ENCODE results near the gene PRR36.
"Not testable (repeated sequence)": the region's sequence is repeated elsewhere in the genome, so short reads cannot be mapped to it uniquely, and the experiment has no call there.

The PRR36 gene

GRCh38 chr19:7900401-7900870, 26.2 kb upstream of the PRR36 start:
- DNase-seq (ENCODE audit: low read depth in 2 of 3, low spot score in 1 of 3), result no peak

DNA sequence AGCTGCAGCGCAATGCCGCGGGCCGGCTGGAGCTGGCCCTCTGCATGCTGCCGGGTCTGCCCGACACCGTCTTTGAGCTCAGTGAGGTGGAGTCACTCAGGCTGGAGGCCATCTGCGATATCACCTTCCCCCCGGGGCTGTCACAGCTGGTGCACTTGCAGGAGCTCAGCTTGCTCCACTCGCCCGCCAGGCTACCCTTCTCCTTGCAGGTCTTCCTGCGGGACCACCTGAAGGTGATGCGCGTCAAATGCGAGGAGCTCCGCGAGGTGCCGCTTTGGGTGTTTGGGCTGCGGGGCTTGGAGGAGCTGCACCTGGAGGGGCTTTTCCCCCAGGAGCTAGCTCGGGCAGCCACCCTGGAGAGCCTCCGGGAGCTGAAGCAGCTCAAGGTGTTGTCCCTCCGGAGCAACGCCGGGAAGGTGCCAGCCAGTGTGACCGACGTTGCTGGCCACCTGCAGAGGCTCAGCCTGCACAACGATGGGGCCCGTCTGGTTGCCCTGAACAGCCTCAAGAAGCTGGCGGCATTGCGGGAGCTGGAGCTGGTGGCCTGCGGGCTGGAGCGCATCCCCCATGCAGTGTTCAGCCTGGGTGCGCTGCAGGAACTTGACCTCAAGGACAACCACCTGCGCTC, 25.7 kb upstream of the PRR36 start:
- no peak for DNase-seq (ENCODE audit: low read depth in 2 of 3, low spot score in 1 of 3)

GRCh38 chr19:7898967-7899366, 24.8 kb upstream of the PRR36 start:
- no peak for DNase-seq (ENCODE audit: low read depth in 2 of 3, low spot score in 1 of 3)

DNA sequence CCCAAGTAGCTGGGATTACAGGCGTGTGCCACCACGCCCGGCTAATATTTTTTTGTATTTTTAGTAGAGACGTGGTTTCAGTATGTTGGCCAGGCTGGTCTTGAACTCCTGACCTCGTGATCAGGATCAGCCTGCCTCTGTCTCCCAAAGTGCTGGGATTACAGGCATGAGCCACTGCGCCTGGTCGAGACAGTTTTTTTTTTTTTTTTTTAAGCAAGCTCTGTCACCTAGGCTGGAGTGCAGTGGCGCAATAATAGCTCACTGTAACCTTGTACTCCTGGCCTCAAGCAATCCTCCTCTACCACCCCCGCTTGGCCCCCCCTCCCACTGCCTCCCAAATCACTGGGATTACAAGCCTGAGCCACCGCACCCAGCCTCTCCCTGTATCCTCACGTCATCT, 23.1 kb upstream of the PRR36 start:
- no peak for DNase-seq (ENCODE audit: low read depth in 2 of 3, low spot score in 1 of 3)

DNA sequence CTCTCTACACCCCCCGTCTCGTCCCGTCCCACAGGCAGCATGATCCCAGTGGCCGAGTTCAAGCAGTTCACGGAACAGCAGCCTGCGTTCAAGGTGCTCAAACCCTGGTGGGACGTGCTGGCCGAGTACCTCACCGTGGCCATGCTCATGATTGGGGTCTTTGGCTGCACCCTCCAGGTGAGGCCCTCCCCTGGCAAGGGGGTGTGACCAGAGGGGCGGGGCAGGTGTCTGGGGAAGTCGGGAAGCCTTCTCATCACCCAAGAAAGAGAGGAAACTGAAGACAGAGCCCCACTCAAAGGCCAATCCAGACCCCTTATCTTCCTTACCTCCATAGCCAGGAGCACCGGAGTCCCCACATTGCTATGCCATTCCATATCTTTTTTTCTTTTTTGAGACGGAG, 21.4 kb upstream of the PRR36 start:
- no peak for DNase-seq (ENCODE audit: low read depth in 2 of 3, low spot score in 1 of 3)

- DNase-seq (ENCODE audit: low read depth in 2 of 3, low spot score in 1 of 3), result no peak
Observed at GRCh38 chr19:7894612-7895309, 20.6 kb upstream of the PRR36 start.

DNA sequence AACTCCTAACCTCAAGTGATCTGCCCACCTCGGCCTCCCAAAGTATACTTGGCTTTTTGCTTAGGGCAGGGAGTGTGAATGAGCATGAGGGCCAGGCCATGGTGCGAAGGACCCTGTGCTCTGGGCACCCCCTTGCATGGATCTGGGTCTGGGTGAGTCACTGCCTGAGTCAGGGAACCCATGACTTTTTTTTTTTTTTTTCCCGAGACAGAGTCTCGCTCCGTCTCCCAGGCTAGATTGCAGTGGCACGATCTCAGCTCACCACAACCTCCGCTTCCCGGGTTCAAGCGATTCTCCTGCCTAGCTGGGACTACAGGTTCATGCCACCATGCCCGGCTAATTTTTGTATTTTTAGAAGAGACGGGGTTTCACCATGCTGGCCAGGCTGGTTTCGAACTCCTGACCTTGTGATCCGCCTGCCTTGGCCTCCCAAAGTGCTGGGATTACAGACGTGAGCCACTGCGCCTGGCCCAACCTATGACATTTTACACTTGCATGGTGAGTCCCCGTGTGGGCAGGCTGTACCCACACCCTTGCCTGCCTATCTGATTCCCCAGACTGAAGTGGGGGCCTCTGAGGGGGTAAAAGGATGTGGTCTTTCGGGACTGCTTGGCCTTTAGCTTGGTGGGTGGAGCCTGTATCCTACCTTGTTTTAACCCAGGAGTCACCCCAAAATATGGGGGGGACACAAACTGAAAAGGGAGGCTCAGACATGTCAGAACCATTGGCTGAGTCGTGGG, 19.3 kb upstream of the PRR36 start:
- not testable (repeated sequence) for DNase-seq (ENCODE audit: low read depth in 2 of 3, low spot score in 1 of 3)

GRCh38 chr19:7888826-7889217, 14.6 kb upstream of the PRR36 start:
- DNase-seq (ENCODE audit: low read depth in 2 of 3, low spot score in 1 of 3), result no peak

DNA sequence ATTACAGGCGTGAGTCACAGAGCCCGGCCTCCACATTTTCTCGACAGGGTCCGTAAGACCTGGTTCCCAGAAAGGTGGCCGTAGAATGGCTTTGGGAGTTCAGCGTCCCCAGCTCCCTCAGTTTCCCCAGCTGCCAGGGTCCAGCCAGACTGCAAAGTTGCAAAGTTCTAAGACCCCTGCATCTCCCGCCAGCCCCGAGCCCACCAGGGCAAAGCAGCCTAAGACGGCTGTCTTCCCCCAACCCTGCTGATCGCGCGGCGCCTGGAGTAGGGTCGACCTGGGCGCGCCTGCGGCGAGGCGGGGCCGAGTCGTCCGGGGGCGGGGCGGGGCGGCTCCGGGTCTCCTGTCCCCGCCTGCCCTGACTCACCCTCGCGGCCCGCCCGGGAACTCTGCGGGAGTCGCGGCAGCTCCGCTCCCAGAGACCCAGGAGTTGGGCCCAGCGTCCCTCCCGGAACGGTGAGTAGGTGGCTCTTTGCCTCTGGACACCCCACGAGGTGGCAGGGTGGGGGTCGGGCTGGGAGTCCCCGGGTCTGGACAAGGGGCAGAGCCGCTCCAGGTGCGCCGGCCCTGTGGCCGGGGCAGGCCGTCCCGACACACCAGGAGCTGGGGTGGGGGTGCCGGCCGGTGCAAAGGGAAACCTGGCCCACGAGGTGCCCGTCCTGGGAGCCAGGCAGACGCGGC, 14.1 kb upstream of the PRR36 start, which contains the start of gene LRRC8E:
Gene LRRC8E, plus strand, starts transcription at position 366 of the 681 bp plus-strand sequence. CDS start 7,094 bp downstream, outside the sequence.
- peak in 1 of 3 donors; percentile 44 for DNase-seq (ENCODE audit: low read depth in 2 of 3, low spot score in 1 of 3)

GRCh38 chr19:7887408-7888144, 13.4 kb upstream of the PRR36 start:
- DNase-seq (ENCODE audit: low read depth in 2 of 3, low spot score in 1 of 3), result no peak

- no peak for DNase-seq (ENCODE audit: low read depth in 2 of 3, low spot score in 1 of 3)
Observed at GRCh38 chr19:7885818-7886217, 11.6 kb upstream of the PRR36 start.

GRCh38 chr19:7883796-7884570, 9.8 kb upstream of the PRR36 start:
- DNase-seq (ENCODE audit: low read depth in 2 of 3, low spot score in 1 of 3), result no peak

- DNase-seq (ENCODE audit: low read depth in 2 of 3, low spot score in 1 of 3), result no peak
Observed at GRCh38 chr19:7883105-7883504, 8.9 kb upstream of the PRR36 start.

DNA sequence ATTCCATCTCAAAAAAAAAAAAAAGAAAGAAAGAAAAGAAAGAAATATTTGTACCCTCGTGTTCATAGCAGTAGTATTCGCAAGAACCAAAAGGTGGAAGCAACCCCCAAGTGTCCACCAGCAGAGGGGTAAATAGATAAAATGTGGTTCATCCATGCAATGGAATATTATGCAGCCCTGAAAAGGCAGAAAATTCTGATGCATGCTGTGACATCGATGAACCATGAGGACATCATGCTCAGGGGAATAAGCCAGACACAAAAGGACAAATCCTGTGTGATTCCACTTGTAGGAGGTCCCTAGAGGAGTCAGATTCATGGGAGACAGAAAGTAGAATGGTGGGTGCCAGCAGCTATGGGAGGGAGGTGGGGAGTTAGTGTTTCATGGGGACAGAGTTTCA, 7.7 kb upstream of the PRR36 start:
- DNase-seq (ENCODE audit: low read depth in 2 of 3, low spot score in 1 of 3), result no peak

GRCh38 chr19:7879836-7880235, 5.6 kb upstream of the PRR36 start:
- no peak for DNase-seq (ENCODE audit: low read depth in 2 of 3, low spot score in 1 of 3)

DNA sequence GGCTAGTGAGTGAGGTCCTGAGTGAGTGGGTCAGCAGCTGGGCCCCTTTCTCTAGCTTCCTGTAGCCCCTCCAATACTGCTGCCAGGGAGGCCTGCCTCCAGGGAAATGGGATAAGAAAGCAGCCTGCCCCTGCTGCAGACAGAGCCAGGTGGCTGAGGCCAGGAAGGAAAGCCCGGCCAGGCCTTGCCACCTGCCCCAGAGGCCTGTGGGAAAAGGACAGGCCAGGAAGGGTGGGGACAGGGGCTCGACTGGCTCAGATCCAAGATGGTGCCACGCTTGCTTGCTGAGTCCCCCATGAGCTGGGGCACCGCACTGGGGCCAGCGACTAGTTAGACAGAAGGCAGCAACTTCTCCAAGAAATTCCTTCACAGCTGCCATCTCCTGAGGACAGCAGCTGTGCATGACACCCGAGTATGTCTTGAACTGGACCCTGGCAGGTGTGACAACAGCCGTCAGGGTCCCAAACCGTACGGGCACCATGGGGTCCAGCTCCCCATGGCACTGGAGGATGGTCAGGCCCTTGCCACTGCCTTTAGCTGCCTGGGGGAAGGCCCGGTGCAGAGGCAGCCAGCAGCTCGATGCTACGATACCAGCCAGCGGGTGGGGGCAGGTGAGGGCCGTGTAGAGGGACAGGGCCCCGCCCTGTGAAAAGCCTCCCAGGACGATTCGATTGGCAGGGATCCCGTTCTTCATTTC, 5.1 kb upstream of the PRR36 start:
- DNase-seq (ENCODE audit: low read depth in 2 of 3, low spot score in 1 of 3), result no peak

GRCh38 chr19:7877249-7877836, 3.2 kb upstream of the PRR36 start:
- DNase-seq (ENCODE audit: low read depth in 2 of 3, low spot score in 1 of 3), result no peak

DNA sequence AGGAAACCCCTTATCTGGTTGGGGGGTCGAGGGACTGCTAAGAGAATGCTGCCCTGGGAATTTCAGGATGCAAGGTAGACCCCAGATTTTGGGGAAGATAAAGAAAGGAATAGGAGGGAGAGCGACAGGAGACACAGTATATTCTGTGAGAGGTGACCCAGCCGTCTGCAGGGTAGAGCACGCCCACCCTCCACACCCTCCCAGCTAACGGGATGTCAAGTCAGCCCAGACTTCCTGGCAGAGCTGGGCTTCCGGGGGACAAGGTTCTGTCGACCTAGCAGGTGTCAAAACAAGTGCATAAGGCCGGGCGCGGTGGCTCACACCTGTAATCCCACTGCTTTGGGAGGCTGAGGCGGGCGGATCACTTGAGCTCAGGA, 695 bp upstream of the PRR36 start:
- DNase-seq (ENCODE audit: low read depth in 2 of 3, low spot score in 1 of 3), result no peak
